RCC 7860 (cell line): ENCODE results near the gene TMEM219.

Source experiments
- DNase-seq: peaks from one replicate; pipeline ENCODE4 v3.0.0-alpha.2; 2015; ENCODE audit warnings: low spot score
- FAIRE-seq: peaks from 2 replicates; lab custom pipeline; 2012; peaks lifted over from hg19 to GRCh38; lab: Jason Lieb, UNC

The TMEM219 gene

DNA sequence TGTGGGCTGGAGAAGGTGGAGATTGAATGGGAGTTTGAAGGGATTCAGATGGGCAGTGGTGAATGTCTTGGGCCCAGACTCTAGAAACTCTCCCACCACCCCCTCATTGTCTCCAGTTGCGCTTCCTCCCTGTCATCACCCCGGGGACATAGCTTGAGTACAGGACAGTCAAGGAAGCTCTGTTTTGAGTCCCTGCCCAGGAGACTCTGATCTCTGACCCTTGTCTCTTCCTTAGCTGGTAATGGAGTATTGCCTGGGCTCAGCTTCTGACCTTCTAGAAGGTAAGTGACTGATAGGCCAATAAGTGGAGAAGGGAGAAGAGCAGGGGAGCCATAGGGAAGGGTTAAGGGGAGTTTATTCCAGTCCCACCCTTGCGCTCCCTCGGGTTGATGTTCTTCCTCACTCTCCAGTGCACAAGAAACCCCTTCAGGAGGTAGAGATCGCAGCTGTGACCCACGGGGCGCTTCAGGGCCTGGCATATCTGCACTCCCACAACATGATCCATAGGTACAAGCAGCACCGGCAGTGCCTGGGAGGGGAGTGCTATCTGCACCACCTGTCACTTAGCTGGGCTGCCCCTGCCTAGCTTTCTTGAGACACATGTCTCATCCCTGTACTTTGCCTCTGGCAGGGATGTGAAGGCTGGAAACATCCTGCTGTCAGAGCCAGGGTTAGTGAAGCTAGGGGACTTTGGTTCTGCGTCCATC, 16.8 kb downstream of the TMEM219 start:
- no peak for DNase-seq
- FAIRE-seq, result no peak

DNA sequence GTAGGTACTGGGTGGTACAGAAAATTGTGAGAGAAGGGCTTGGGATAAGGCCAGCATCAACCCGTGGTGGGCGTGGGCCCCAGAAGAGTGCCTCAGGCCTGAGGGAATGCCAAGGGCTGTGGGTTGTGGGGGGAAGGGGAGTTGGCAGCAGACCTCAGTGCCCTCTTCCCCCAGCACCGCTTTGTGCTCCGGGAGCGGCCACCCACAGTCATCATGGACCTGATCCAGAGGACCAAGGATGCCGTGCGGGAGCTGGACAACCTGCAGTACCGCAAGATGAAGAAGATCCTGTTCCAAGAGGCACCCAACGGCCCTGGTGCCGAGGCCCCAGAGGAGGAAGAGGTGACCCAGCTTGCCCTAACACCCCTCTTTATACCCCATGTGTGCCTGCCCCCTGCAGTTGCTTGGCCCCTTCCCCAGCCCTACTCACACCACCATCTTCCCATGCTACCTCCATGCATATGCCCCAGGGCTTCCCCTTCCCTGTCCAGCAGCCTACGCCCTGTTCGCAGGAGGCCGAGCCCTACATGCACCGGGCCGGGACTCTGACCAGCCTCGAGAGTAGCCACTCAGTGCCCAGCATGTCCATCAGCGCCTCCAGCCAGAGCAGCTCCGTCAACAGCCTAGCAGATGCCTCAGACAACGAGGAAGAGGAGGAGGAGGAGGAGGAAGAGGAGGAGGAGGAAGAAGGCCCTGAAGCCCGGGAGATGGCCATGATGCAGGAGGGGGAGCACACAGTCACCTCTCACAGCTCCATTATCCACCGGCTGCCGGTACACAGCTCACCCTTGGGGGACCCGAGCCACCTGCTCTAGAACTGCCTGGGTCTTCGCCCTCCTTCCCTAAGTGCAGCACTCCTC, 20.9 kb downstream of the TMEM219 start:
- no peak for FAIRE-seq
- no peak for DNase-seq

DNA sequence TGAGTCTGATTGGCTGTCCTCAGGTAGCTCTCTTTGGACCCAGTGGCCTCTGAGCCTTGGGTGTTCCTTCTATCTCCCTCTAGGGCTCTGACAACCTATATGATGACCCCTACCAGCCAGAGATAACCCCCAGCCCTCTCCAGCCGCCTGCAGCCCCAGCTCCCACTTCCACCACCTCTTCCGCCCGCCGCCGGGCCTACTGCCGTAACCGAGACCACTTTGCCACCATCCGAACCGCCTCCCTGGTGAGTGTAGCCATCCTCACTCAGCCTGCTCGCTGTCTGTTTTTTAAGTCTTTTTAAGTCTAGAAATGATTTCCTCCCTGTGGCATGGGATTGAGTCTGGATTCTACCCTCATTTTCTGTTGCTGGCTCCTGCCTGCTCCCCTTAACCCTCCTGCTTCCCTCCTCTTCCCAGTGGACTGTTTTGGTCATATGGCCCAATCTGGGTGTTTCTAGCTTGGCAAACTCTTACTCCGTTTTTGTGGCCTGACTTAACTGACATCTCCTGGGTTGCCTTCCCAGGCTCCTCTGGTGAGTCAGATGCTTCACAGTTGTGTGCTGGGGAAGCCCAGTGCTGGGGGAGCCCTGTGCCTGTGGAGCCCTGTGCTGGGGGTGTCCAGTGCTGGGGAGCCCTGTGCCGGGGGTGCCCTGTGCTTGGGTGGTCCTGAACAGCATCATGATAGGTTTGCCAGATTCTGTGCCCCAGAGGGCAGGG, 21.7 kb downstream of the TMEM219 start:
- FAIRE-seq (no peak), DNase-seq (no peak)

DNA sequence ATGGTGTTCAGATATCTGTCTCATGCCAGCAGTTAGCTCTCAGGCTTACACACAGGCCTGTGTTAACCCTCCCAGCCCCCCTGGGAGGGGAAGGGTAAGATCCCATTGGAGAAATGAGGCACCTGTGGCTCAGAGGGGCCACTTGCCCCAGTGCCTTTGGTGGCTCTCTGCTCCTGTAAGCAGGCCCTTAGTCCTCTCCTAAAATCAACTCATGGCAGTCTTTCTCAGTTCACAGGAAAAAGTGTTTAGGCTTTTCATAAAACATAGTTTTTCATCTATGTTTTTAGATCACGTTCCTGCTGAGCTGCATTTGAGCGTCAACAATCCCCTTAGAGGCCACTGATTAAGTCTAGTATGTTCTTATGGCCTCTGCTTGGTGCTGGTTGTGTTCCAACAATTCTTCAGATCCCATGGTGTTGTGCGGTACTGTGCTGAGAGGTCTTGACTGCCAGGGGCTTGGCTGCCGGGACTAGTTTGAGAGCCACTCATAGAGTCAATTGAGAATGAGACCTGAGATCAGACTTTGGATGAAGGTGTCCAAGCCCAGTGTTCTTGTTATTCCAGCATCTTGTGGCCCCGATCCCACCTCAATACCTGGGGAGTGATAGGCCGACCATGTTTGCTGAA, 22.4 kb downstream of the TMEM219 start:
- FAIRE-seq (no peak), DNase-seq (no peak)

DNA sequence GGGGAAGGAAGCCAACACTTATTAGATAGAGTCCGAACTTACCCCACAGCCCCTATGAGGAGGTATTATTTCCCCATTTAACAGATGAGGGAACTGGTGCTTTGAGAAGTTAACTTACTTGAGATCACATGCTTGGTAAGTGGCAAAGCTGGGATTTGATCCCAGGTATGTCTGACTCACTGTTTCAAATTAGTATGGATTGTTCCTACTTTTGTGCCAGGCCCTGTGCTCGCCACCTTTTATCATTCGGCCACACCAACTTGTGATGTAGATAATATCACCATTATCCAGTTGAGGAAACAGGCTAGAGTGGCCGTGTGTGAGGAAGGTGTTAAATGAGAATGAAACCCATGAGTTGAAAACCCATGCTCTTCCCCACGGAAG, 22.9 kb downstream of the TMEM219 start:
- FAIRE-seq, result no peak
- DNase-seq, result no peak

DNA sequence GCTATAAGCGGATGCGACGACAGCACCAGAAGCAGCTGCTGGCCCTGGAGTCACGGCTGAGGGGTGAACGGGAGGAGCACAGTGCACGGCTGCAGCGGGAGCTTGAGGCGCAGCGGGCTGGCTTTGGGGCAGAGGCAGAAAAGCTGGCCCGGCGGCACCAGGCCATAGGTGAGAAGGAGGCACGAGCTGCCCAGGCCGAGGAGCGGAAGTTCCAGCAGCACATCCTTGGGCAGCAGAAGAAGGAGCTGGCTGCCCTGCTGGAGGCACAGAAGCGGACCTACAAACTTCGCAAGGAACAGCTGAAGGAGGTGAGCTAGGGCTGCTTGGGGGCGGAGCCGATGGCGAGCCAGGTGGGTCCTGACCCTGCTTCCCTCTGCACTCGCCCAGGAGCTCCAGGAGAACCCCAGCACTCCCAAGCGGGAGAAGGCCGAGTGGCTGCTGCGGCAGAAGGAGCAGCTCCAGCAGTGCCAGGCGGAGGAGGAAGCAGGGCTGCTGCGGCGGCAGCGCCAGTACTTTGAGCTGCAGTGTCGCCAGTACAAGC, 23.5 kb downstream of the TMEM219 start:
- DNase-seq (no peak), FAIRE-seq (no peak)

DNA sequence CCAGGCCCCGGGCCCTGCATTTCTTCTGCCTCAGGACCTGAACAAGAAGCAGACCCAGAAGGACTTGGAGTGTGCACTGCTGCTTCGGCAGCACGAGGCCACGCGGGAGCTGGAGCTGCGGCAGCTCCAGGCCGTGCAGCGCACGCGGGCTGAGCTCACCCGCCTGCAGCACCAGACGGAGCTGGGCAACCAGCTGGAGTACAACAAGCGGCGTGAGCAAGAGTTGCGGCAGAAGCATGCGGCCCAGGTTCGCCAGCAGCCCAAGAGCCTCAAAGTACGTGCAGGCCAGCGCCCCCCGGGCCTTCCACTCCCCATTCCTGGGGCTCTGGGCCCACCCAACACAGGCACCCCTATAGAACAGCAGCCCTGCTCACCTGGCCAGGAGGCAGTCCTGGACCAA, 24.4 kb downstream of the TMEM219 start:
- DNase-seq (no peak), FAIRE-seq (no peak)

DNA sequence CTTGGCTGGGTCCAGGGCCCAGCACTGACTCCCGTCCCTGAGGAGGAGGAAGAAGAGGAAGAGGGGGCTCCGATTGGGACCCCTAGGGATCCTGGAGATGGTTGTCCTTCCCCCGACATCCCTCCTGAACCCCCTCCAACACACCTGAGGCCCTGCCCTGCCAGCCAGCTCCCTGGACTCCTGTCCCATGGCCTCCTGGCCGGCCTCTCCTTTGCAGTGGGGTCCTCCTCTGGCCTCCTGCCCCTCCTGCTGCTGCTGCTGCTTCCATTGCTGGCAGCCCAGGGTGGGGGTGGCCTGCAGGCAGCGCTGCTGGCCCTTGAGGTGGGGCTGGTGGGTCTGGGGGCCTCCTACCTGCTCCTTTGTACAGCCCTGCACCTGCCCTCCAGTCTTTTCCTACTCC, 25.1 kb downstream of the TMEM219 start:
- FAIRE-seq, result no peak
- DNase-seq, result no peak

DNA sequence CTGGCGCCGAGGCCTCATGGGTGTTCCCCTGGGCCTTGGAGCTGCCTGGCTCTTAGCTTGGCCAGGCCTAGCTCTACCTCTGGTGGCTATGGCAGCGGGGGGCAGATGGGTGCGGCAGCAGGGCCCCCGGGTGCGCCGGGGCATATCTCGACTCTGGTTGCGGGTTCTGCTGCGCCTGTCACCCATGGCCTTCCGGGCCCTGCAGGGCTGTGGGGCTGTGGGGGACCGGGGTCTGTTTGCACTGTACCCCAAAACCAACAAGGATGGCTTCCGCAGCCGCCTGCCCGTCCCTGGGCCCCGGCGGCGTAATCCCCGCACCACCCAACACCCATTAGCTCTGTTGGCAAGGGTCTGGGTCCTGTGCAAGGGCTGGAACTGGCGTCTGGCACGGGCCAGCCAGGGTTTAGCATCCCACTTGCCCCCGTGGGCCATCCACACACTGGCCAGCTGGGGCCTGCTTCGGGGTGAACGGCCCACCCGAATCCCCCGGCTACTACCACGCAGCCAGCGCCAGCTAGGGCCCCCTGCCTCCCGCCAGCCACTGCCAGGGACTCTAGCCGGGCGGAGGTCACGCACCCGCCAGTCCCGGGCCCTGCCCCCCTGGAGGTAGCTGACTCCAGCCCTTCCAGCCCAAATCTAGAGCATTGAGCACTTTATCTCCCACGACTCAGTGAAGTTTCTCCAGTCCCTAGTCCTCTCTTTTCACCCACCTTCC, 25.6 kb downstream of the TMEM219 start:
- no peak for FAIRE-seq
- DNase-seq, result no peak

DNA sequence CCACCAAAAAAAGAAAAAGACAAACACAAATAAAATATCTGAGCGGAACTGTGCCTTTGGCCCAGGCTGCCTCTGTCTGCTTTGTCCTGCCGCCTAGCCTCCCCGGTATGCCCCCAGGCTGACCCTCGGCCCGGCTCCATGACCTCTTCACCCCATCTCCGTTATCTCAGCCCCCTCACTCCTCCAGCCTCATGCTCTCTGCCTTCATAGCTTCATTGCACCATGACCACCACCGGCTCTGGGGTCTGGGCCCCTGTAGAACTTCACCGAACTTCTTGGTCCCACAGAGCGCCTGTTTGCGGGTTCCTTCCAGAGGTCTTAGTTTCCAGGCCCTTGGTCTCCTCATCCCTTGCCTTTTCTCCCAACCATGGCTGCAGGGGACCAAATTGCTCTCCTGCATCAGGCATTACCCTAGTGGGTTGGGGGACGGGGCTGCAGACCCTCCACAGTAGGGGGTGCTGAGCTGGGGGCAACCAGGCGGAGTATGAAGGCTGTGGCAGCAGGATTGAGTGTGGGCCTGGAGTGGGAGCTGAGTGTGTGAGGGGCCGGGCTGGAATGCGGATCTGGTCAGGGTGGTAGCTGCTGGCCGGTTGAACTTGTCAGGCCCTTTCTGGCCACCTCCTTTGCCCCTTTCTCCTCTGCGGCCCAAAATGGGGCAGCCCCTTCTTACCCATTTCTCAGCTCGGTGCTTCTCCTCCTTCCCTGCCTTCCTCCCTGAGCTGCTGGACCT, 26.6 kb downstream of the TMEM219 start:
- FAIRE-seq (no peak), DNase-seq (no peak)

DNA sequence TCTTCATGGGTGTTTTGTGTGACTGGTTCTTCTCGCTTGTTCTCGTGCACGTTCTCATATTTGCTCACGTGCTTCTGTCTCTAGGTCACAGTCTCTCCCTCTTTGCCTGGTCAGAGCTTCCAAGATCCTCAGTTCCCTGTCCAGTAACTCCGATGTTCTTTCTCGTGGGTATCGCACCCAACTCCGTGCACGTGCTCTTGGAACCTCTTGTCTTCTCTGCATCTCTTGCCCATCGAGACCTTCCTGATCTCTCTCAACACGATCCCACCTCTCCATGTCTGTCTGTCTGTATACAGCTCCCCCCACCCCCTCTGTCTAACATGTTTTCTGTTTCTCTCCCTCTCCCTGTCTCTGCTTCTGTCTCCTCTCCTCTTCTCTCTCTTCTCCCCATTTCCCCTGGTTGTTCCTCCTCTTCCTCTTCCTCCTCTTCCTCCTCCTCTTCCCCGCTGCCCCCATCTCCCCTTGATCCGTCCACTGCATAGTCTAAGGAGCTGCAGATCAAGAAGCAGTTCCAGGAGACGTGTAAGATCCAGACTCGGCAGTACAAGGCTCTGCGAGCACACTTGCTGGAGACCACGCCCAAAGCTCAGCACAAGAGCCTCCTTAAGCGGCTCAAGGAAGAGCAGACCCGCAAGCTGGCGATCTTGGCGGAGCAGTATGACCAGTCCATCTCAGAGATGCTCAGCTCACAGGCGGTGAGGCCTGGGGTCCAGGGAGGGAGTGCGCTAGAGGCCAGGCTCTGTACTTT, 27.4 kb downstream of the TMEM219 start:
- DNase-seq (no peak), FAIRE-seq (no peak)

DNA sequence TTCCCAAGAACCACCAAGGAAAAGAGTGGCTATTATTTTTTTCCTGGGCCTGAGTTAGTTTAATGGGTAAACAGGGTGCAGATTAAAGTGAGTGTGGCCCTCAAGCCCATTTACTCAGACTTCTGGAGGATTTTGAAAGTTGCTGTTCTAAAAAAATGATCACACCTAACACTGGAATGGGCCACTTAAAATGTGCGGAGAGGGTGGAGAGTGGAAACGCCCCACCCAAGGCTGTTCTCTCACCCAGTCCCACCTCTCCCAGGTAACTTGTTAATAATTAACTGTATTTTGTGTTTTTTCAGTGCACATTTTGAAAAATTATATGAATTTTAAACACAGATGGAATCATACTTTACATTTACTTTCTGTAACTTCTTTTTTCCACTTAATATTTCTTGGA, 28.2 kb downstream of the TMEM219 start:
- FAIRE-seq, result no peak
- DNase-seq, result no peak

DNA sequence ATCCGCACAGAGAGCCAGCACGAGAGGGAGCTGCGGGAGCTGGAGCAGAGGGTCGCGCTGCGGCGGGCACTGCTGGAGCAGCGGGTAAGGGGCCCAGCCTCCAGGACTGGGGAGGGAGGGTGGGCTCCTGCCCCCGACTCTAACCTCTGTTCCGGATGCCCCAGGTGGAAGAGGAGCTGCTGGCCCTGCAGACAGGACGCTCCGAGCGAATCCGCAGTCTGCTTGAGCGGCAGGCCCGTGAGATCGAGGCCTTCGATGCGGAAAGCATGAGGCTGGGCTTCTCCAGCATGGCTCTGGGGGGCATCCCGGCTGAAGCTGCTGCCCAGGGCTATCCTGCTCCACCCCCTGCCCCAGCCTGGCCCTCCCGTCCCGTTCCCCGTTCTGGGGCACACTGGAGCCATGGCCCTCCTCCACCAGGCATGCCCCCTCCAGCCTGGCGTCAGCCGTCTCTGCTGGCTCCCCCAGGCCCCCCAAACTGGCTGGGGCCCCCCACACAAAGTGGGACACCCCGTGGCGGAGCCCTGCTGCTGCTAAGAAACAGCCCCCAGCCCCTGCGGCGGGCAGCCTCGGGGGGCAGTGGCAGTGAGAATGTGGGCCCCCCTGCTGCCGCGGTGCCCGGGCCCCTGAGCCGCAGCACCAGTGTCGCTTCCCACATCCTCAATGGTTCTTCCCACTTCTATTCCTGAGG, 29.1 kb downstream of the TMEM219 start:
- FAIRE-seq (no peak), DNase-seq (no peak)

DNA sequence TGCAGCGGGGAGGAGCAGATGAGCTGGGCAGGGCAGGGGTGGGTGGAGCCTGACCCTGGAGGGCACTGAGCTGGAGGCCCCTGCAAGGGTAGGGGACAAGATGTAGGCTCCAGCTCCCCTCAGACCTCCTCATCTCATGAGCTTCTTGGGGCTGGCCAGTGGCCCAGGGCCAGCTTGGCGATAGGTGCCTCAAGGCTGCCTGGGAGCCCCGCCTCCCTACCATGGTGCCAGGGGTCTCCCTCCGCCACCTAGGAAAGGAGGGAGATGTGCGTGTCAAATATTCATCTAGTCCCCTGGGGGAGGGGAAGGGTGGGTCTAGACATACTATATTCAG, 29.7 kb downstream of the TMEM219 start:
- FAIRE-seq, result no peak
- no peak for DNase-seq

DNA sequence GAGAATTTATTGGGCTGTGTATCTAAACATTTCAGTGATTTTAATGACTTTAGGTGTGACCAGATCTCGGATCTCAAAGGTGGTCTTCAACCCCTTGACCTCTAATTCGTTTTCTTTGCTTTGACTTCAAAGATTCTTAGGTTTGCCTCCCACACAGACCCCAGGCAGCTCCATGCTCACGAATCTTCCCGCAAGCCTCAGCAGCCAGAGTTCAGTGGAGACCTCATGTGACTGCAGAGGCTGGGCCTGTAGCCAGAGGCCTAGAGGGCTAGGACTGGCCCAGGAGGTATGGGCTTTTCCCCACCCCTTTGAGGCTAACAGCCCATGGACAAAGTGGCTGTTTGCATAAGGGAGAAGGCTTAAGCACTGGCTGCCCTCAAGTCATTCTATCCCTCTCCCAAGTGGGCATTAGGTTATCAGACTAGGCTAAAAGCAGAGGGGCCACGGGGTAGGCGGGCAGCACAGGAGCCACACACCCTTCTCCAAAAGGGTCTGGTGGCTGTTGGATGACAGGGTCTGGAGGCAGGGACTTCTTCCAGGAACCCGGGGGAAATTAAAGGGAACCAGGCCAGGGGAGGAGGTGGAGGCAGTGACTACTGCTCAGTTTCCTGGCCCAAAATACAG, 30.6 kb downstream of the TMEM219 start:
- FAIRE-seq (no peak), DNase-seq (no peak)

DNA sequence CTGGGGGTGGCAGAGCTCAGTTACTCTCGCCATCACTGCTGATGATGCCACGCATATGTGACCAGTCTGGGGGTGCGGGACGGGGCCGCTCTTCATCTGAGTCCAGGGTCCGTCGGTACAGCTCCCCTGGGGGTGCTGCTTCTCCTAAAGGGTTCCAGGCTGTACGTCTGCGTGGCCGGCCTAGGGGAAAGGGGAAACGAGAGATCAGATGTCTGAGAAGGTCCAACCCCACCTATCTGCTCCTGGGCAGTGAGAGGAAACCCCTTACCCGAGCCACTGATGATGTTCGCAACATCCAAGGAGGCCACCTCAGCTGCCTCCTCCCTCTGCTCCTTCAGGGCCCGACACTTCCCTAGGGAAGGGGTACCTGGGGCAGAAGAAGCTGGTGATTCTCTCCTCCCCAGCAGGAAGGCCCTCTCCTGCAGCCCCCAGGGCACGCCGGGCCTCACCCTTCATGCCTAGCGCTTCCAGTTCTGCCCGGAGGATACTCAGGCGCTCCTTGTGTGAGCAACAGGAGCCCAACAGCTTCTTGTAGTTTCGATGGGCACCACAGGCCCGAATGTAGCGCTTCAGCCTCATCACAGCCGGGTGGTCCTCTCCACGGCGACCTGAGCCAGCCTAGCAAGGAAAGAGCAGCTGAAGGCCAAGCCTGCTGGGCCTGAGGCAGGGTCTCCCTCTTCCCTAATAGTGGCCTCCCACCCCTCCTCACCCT, 31.5 kb downstream of the TMEM219 start:
- FAIRE-seq, result no peak
- no peak for DNase-seq

DNA sequence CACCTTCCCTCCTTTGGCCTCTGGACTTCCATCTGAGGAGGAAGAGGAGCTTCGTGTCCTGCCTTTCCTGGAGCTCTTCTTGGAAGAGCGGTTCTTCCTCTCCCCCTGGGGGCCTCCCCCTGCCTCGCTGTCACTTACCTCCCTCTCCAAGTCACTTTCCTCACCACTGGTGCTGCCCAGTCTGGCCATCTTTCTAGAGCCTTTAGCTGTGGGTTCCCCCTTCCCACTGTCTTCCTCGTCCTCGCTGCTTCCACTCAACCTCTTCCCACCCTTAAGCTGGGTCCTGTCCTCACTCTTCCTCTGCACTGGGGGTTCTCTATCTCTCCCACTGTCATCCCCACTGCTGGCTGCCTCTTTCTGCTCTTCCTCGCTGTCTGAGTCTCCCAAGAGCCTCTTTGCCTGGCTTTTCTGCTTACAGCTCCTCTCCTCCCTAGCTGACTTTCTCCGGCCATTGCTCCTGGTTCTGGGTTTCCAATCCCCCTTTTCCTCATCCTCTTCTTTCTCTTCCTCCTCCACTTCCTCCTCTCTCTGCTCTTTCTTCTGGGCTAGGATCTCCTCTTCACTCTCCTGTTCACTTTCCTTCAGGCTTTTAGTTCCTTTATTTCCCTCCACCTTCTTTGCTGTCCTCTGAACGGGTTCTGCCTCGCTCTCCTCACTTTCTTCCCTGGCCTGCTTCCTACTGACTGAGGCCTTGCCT, 32.2 kb downstream of the TMEM219 start:
- DNase-seq (no peak), FAIRE-seq (no peak)
